ENCODE data around the gene RPL32. TPM values are rescaled to one million over a fixed set of nuclear protein-coding genes. Genes with fewer than 3 reads are reported as not detected.

The RPL32 gene
- total RNA-seq, 1 donor, result 524 TPM

- Histone ChIP-seq H3K4me1 (ENCODE audit: insufficient read depth, low read length) (peaks cover 29% of the 10 kb centered on the region), H3K4me2 (ENCODE audit: insufficient read depth, low read length) (no peak overlapping the region), H3K27me3 (ENCODE audit: insufficient read depth, low read length) (no peaks in the 10 kb centered on the region), H3K79me2 (ENCODE audit: insufficient read depth, low read length) (peaks cover 43% of the 10 kb centered on the region), H3K27ac (ENCODE audit: low read depth, low read length) (no peak overlapping the region), H3K36me3 (ENCODE audit: insufficient read depth, low read length) (peaks cover 92% of the 10 kb centered on the region), H2AFZ (ENCODE audit: low read length) (no peak overlapping the region), H3K9me3 (ENCODE audit: low read depth, low read length) (no peaks in the 10 kb centered on the region), H4K20me1 (ENCODE audit: insufficient read depth, low read length) (peaks cover 70% of the 10 kb centered on the region), H3K4me3 (ENCODE audit: insufficient read depth, low read length) (no peak overlapping the region)
- DNase-seq (ENCODE audit: insufficient read length, low spot score, missing footprints), result no peak
- TF ChIP-seq CTCF (IDR thresholded peaks at IDR 0.05; ENCODE audit: extremely low read depth, low read depth, low read length), result no peak
Measured at GRCh38 chr3:12835052-12835665, 6.2 kb downstream of the RPL32 start.

DNA sequence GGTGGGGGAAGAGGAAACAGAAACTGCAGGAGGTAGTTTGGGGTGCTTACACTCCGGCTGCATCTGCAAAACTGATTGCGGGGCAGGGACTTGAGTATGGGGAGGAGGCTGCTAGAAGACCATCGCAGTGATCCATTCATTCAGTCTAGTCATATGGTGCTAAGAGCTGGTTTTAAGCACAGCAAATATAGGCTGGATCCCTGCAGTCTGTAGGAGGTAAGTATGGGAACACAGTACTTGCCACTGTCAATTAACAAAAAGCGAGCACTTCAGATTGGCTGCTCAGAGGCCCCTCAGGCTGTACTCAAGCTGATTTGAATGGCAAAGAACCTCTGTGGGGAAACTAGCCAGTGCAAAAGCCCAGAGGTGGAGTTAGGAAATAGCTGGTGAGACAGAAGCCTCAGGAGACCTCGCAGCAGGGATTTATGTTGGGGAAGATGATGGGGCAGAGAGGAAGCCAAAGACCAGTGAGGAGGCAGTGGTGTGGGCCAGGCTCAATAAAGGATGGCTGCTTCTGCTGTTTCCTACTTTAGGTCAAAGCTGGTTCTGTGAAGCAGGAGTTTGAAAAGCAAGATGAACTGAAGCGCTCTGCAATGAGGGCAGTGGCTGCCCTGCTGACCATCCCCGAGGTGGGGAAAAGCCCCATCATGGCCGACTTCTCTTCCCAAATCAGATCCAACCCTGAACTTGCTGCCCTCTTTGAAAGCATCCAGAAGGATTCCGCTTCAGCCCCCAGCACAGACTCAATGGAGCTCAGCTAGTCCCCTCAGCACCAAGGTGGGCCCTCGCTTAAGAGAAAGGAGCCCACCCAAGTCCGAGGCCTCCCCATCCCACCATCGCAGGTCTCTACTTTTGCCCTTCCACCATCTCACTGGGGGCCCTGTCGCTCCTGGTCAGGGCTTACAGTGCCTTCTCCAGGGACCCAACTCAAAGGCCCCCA, 7.9 kb downstream of the RPL32 start:
- Histone ChIP-seq H2AFZ (ENCODE audit: low read length) (no peak overlapping the region), H3K27ac (ENCODE audit: low read depth, low read length) (no peak overlapping the region), H3K4me2 (ENCODE audit: insufficient read depth, low read length) (no peak overlapping the region), H3K4me1 (ENCODE audit: insufficient read depth, low read length) (peaks cover 12% of the 10 kb centered on the region), H3K4me3 (ENCODE audit: insufficient read depth, low read length) (no peak overlapping the region), H3K9me3 (ENCODE audit: low read depth, low read length) (no peaks in the 10 kb centered on the region), H4K20me1 (ENCODE audit: insufficient read depth, low read length) (peaks cover 53% of the 10 kb centered on the region), H3K79me2 (ENCODE audit: insufficient read depth, low read length) (peaks cover 26% of the 10 kb centered on the region), H3K27me3 (ENCODE audit: insufficient read depth, low read length) (no peaks in the 10 kb centered on the region), H3K36me3 (ENCODE audit: insufficient read depth, low read length) (peaks cover 78% of the 10 kb centered on the region)
- no peak for DNase-seq (ENCODE audit: insufficient read length, low spot score, missing footprints)
- no peak for TF ChIP-seq CTCF (IDR thresholded peaks at IDR 0.05; ENCODE audit: extremely low read depth, low read depth, low read length)

GRCh38 chr3:12832350-12833221, 8.8 kb downstream of the RPL32 start:
- H3K79me2 ChIP-seq (ENCODE audit: insufficient read depth, low read length), result peaks cover 17% of the 10 kb centered on the region
- H4K20me1 ChIP-seq (ENCODE audit: insufficient read depth, low read length), result peaks cover 45% of the 10 kb centered on the region
- no peak overlapping the region for H3K4me2 ChIP-seq (ENCODE audit: insufficient read depth, low read length)
- peaks cover 3% of the 10 kb centered on the region for H3K4me1 ChIP-seq (ENCODE audit: insufficient read depth, low read length)
- no peaks in the 10 kb centered on the region for H3K27me3 ChIP-seq (ENCODE audit: insufficient read depth, low read length)
- no peak for TF ChIP-seq CTCF (IDR thresholded peaks at IDR 0.05; ENCODE audit: extremely low read depth, low read depth, low read length)
- H3K4me3 ChIP-seq (ENCODE audit: insufficient read depth, low read length), result no peak overlapping the region
- DNase-seq (ENCODE audit: insufficient read length, low spot score, missing footprints), result no peak
- H3K9me3 ChIP-seq (ENCODE audit: low read depth, low read length), result no peaks in the 10 kb centered on the region
- H3K36me3 ChIP-seq (ENCODE audit: insufficient read depth, low read length), result peaks cover 69% of the 10 kb centered on the region
- no peak overlapping the region for H3K27ac ChIP-seq (ENCODE audit: low read depth, low read length)
- H2AFZ ChIP-seq (ENCODE audit: low read length), result no peak overlapping the region

Data from osteoblast (primary cell).